D341Med (cell line): ENCODE measurements around the gene TENT5D.
"Not testable (repeated sequence)": the region's sequence is repeated elsewhere in the genome, so short reads cannot be mapped to it uniquely, and the experiment has no call there.

Source experiments
- DNase-seq: peaks from one replicate; pipeline ENCODE4 v3.0.0; 2012; ENCODE audit warnings: low spot score

The TENT5D gene

DNA sequence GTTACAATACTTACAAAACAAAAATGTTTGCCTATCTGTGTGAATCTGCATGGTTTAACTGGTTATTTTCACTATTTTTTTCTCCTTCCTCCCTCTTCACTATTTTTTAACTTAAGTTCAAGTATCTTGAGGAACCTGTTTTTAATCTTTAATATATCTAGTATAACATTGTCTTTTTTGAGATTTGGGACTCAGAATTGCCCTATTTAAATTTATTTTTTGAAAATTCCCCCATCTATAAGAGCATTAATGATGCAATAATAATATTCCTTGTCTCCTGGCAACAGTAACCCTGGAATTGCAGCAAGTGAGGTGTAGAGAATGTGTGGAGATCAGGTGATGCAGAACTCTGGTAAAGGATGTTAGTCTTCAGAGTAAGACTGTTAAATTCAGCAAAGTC lies at the start of gene TENT5D:
TSS of gene TENT5D (plus strand) at position 301 of the 400 bp plus-strand sequence. CDS start 22,093 bp downstream, outside the sequence.
- no peak for DNase-seq

- not testable (repeated sequence) for DNase-seq
These were observed 34.6 kb upstream of the TENT5D start for GRCh38 chrX:80385651-80386050.

- DNase-seq, result no peak
These were observed 32.0 kb upstream of the TENT5D start for GRCh38 chrX:80388206-80388605.

GRCh38 chrX:80412042-80412441 lies 8.2 kb upstream of the TENT5D start:
- no peak for DNase-seq

DNA sequence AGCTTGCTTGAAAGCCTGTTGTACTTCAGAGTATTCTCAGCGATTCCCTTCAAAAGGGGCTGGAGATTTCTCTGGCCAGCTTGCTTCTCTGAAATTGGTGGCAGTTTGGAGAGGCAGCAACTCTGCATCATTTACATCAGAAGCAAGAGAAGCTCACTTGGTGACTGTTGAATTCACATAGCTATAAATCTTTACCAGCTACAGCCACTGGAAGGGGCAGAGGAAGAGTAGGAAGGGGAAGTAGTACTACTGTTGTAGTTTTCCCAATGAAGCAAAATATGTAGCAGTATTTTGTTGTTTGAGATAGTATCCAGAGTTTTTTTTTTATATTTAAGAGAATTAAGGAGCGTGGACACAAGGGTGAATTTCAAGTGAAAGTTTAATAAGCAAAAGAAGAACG lies 2.8 kb downstream of the TENT5D start:
- DNase-seq, result no peak

DNA sequence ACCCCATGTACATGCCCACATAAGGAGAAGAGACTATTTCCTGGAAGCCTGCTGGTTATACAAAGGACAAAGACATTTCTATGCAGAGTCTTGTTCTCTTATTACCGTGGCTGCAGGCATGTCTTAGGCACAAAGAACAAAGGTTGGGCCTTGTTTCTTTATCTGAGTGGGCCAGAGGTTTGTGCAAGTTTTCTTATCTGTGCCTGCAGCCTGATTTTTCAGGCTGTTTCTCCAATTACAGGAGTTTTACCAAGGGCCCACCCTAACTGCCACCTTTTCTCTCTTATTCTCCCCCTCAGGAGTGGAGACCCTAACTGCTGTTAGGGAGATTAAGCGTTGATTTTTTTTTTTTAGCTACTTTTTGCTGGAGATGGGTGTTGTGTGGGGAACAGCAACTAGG lies 3.5 kb downstream of the TENT5D start:
- DNase-seq, result no peak

DNA sequence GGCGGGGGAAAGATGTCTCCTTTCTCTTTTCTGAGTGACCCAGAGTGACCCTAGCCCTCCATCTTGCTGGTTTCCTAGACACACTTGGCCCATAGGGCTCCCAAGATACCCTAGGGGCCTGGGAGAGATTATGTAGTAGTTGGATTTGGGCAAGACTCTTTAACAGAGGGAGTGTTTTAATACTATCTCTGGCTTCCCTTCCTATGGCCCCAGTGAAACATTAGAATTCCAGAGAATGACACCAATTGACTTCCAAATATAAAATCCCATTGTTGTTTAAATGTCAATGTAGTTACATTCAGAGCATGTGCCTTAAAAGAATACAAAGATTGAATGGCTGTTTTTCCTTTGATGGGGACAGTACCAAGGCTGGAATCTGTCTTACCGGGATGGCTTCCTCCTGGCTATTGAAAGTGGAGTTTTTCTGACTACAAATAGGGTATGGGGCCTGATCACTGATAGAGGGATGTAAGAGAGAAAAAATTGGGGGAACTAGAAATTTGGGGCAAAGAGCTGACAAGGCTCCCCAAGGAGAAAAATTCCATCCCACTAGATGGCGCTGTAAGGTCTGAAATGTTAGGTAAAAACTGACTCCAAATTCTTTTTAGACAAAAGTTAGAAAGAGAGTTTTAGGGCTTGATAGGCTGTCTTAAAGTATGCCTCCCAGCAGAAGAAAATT lies 10.7 kb downstream of the TENT5D start:
- no peak for DNase-seq

DNA sequence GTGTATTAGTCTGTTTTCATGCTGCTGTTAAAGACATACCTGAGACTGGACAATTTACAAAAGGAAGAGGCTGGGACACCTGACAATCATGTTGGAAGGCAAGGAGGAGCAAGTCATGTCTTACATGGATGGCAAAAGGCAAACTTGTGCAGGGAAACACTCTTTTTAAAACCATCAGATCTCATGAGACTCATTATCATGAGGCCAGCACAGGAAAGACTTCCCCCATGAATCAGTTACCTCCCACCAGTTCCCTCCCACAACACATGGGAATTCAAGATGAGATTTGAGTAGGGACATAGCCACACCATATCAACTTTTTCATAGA lies 11.2 kb downstream of the TENT5D start:
- no peak for DNase-seq

DNA sequence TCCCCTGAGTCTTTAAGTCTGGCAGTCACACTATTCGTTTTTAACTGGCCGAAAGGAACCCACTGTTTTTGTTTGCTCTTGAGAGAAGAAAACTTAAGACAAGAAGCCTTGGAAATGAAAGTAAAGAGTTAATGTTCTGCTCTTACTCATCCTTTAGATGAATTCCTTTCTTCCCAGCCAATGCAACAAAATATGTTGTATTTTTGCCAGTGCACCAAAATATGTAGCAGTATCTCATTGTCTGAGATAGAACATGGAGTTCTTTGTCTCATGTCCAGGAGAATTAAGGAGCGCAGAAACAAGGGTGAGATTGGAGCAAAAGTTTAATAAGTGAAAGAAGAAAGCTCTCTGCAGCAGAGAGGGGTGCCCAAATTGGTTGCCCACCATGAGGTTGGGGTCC lies 12.2 kb downstream of the TENT5D start:
- no peak for DNase-seq

DNA sequence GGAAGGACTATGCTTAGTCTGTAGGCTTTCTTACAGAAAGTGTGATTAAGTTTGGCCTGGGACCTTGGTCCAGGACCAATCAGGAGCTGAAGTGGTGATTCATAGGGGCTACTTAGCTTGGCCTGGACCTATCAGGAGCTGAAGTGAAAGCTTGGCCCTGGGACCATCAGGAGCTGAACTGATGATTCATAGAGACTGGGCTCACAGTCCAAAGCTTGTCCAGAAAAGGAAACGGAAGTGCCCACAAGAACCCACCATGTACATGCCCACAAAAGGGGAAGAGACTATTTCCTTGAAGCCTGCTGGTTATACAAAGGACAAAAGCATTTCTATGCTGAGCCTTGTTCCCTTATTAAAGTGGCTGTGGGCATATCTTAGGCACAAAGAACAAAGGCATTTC lies 12.6 kb downstream of the TENT5D start:
- DNase-seq, result no peak

DNA sequence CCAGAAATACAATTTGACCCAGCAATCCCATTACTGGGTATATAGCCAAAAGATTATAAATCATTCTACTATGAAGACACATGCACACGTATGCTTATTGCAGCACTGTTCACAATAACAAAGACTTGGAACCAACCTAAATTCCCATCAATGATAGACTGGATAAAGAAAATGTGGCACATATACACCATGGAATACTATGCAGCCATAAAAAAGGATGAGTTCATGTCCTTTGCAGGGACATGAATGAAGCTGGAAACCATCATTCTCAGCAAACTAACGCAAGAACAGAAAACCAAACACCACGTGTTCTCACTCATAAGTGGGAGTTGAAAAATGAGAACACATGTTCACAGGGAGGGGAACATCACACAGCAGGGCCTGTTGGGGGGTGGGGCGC lies 47.9 kb downstream of the TENT5D start:
- not testable (repeated sequence) for DNase-seq

DNA sequence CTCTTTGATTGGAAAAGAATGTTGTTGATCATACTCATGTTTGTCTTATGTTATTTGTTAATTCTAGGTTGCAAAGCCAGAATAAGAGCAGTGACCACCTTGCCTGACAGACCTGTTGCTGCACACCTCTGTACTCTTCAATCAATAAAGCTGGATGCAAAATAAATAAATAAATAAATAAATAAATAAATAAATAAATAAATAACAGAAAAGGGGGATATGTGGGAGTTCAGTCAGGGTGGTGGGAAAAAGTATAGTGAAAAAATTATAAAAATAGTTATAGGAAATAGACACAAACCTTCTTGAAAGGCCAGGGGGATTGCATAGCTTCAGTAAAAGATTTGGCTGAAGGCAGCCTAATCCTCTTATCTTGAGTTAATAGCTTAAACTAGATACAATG lies 51.3 kb downstream of the TENT5D start:
- DNase-seq, result no peak

- DNase-seq, result no peak
These were observed 65.3 kb downstream of the TENT5D start for GRCh38 chrX:80485543-80485942.

DNA sequence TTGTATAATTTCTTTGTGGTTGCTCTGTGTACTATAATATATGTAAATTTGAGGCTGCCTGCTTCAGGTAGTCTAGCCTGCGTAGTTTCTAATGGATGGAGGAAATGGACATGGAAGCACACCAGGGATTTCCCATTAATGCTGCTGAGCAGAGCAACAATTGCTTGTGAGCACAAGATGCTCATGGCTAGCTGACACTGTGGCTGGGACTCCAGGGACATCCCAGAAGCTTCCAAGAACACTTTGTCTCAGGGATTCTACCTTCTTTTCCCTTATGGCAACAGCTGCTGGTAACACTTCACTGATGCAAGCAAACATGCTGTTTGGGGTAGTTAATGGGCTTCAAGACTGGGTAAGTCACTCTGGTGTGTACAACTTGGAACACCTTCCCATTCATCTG lies 66.1 kb downstream of the TENT5D start:
- no peak for DNase-seq

- DNase-seq, result no peak
These were observed 68.9 kb downstream of the TENT5D start for GRCh38 chrX:80489166-80489565.
